Measurements from ENCODE around the gene ZMIZ1. TPM values are rescaled to one million over a fixed set of nuclear protein-coding genes. Genes with fewer than 3 reads are reported as not detected.

The ZMIZ1 gene
- total RNA-seq, 2 donors from 2014 or later: 30.0 to 34.0 TPM

DNA sequence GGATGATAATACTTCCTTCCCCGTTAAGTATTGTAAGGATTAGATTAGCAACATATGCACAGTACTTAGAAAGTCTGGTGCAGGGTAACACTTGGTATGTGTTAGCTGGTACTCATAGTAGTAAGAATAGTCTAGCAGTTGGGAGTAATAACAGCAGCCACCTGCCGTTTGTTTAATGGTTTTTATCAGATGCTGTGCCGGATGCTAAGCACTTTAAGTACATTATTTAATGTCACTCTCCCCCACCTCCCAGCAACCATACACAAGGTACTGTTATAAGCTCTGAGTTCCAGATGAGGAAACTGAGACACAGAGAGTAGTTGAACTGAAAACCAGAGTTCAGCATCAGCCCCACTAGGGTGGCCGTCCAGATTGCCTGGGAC is 60.1 kb downstream of the ZMIZ1 start:
- Mint-ChIP-seq H3K36me3 (ENCODE audit: low read depth) (peaks cover 4% of the 10 kb centered on the region), H3K4me3 (no peak overlapping the region), H3K27me3 (no peaks in the 10 kb centered on the region), H3K27ac (no peak overlapping the region), H3K4me1 (peaks cover 36% of the 10 kb centered on the region)
- ATAC-seq: no peak
- DNase-seq: no peak
- H3K9me3 ChIP-seq (ENCODE audit: control insufficient read depth, low read length, poor library complexity, severe bottlenecking): no peaks in the 10 kb centered on the region

DNA sequence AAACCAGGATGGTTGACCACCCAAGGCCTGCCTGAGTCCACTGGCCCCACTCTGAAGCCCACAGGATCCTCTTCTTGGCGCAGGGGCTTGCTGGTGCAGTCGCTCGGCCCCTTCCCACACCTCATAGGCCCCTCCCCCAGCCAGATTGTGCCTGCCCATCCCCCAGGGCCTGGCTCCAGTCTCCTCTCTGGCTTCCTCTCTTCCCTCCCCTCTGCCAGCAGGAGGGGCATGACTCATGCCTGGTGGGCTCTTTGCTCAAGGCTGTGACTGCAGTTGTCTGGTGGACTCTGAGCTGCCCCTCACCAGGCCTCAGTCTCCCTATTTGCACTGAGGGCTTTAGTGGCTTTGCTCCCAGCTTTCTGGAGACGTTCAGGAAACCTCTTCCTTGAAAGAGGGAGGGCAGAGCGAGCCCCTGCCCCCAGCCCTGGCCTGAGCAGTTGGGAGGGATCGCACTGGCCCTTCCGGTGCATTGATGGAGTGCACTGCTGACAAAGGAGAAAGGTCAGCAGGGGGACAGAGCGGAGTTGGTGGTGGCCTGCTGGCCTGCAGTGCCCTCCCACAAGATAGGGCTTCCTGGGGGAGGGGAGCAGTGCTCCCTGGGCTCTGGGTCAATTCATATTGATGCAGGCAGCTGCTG is 60.7 kb downstream of the ZMIZ1 start:
- DNase-seq (no peak), ATAC-seq (no peak)
- Mint-ChIP-seq H3K4me3 (no peak overlapping the region), H3K27me3 (no peaks in the 10 kb centered on the region), H3K27ac (peak overlapping the region; percentile 68), H3K36me3 (ENCODE audit: low read depth) (peaks cover 4% of the 10 kb centered on the region), H3K4me1 (peaks cover 34% of the 10 kb centered on the region)
- H3K9me3 ChIP-seq (ENCODE audit: control insufficient read depth, low read length, poor library complexity, severe bottlenecking): no peaks in the 10 kb centered on the region

DNA sequence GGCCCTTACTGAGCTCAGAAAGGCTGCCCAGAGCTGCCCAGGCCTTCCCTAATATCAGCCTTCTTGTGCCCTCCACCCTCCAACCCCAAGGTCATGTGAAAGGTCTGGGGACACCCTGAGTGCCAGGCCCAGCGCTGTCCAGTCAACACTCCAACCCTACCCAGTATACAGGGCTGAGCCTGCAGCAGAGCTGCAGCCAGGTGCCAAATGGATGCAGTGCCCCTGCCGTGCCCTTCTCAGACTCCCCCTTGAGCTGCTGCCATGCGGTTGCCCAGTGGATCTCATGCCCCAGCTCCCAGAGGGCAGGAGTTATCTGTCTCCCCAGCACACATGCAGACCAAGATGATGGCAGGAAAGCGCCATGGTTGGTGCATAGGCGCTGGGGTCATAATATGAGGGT is 61.5 kb downstream of the ZMIZ1 start:
- no peak for DNase-seq
- Mint-ChIP-seq H3K27ac (peak overlapping the region; percentile 68), H3K4me1 (peaks cover 29% of the 10 kb centered on the region)

DNA sequence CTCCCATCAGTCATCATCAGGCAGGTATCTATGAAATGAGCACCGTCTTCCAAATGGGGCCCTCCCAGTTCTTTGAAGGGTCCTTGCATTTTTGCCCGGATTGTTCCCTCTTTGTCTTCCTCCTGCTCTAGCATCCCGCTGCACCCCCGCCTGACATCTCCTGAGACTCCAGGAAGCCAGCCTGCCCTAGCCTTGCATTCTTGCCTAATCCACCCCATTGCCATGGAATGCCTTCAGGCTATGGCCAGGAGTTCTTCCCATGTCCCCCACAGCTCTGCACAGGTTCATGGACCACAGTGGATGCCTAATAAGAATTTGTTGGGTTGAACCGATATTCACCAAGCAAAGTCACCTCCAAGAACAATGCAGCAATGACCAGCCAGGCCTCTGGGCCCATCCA is 62.1 kb downstream of the ZMIZ1 start:
- Mint-ChIP-seq H3K4me3 (no peak overlapping the region), H3K27me3 (no peaks in the 10 kb centered on the region), H3K4me1 (peaks cover 31% of the 10 kb centered on the region), H3K36me3 (ENCODE audit: low read depth) (peaks cover 4% of the 10 kb centered on the region), H3K27ac (peak overlapping the region; percentile 68)
- H3K9me3 ChIP-seq (ENCODE audit: control insufficient read depth, low read length, poor library complexity, severe bottlenecking): no peaks in the 10 kb centered on the region
- DNase-seq (no peak), ATAC-seq (no peak)

More for the DNA sequence above, 61.5 kb downstream of the ZMIZ1 start:
- no peak overlapping the region for H3K4me3 Mint-ChIP-seq
- H3K9me3 ChIP-seq (ENCODE audit: control insufficient read depth, low read length, poor library complexity, severe bottlenecking): no peaks in the 10 kb centered on the region
- no peaks in the 10 kb centered on the region for H3K27me3 Mint-ChIP-seq
- ATAC-seq: no peak
- peaks cover 4% of the 10 kb centered on the region for H3K36me3 Mint-ChIP-seq (ENCODE audit: low read depth)

DNA sequence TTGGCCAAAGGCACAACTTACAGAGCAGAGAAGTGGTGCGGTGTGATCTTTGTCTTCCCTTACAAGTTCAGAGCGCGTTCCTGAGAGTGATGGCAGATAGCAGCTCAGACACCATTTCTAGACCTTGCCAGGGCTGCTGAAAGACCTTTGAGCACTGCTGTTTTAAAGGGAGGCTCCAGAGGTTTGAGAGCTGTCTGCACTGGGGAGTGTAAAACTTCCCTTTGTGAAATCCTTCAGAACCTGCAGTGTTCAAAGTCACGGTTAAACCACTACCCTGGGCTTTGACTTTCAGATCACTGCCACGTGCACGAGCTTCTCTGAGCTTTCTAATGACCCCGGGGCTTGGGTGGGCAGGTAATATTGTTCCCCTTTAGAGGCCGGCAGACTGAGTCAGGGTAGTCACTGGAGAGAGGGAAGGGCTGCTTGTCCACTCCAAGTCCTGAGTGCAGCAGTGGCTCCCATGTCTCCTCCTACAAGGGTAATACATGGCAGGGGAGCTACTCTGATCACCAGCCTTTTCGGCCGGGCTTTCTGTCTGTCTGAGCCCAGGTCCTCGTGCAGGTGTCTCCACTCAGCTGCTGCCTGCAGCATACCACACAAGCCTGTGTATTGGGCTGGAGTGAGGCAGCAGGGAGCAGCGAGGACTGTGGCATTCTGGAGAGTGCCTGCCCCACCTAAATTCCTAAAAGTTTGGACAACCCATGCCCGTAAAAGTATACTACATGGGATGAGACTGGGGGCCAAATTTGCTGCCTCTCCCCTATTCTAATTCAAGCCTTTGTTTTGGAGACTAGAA is 63.3 kb downstream of the ZMIZ1 start:
- ATAC-seq: no peak
- DNase-seq: no peak
- H3K4me3 Mint-ChIP-seq: no peak overlapping the region
- peaks cover 37% of the 10 kb centered on the region for H3K4me1 Mint-ChIP-seq
- peaks cover 4% of the 10 kb centered on the region for H3K36me3 Mint-ChIP-seq (ENCODE audit: low read depth)
- no peaks in the 10 kb centered on the region for H3K27me3 Mint-ChIP-seq
- H3K27ac Mint-ChIP-seq: peak overlapping the region; percentile 68
- H3K9me3 ChIP-seq (ENCODE audit: control insufficient read depth, low read length, poor library complexity, severe bottlenecking): no peaks in the 10 kb centered on the region

DNA sequence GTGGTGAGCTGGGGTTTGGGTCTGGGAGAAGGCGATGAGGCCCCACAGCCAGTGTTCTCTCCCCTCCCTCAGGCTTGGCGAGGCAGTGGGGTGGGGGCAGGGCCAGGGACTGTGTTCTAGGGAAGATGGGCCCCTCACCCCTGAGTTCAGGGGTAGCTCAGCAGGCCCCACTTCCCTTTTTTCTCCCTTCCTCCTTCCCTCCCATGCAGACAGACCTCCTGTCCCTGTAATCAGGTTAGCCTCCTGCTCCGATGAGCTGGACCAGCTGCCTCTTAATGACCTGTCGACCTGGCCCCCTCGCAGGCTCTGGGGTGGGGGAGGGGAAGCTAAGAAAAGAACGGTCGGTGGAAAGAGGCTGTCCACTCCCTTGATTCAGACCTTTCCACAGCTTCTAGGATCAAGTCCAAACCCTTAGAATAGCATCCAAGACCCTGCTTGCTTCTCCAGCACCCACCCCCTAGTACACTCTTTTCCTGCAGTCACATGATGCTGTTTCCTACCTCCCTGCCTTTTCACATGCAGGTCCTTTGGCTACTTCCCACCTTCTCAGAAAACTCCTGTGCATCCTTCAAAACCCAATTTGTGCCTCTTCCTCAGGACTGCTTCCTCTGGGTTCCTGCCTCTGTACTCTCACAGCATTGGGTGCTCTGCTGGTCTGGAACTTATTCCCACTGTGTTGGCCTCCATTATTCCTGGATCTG is 64.1 kb downstream of the ZMIZ1 start:
- Mint-ChIP-seq H3K36me3 (ENCODE audit: low read depth) (peaks cover 4% of the 10 kb centered on the region), H3K27ac (peak overlapping the region; percentile 62), H3K27me3 (no peaks in the 10 kb centered on the region), H3K4me3 (no peak overlapping the region), H3K4me1 (peaks cover 41% of the 10 kb centered on the region)
- no peak for ATAC-seq
- no peak for DNase-seq
- H3K9me3 ChIP-seq (ENCODE audit: control insufficient read depth, low read length, poor library complexity, severe bottlenecking): no peaks in the 10 kb centered on the region

DNA sequence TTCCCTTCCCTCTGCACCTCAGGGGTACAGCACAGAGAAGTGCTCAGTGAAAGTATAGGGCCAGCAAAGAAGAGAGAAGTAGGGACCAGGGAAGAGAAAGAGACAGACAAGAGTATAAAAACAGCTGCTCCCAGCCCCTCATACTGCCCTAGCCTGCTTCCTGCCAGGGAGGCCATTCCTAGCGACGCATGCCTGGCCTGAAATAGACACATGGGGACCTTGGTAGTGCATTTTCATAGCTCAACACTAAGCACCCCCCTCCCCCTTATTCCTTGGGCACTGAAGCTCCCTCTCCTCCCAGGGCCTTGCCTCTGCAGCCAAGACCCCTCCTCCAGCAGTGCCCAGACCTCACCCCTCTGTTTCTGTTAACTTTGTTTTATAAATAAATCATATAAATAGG is 64.7 kb downstream of the ZMIZ1 start:
- ATAC-seq (no peak), DNase-seq (no peak)
- Mint-ChIP-seq H3K27ac (peak overlapping the region; percentile 62), H3K36me3 (ENCODE audit: low read depth) (peaks cover 4% of the 10 kb centered on the region), H3K4me3 (no peak overlapping the region), H3K27me3 (no peaks in the 10 kb centered on the region), H3K4me1 (peaks cover 42% of the 10 kb centered on the region)
- no peaks in the 10 kb centered on the region for H3K9me3 ChIP-seq (ENCODE audit: control insufficient read depth, low read length, poor library complexity, severe bottlenecking)

DNA sequence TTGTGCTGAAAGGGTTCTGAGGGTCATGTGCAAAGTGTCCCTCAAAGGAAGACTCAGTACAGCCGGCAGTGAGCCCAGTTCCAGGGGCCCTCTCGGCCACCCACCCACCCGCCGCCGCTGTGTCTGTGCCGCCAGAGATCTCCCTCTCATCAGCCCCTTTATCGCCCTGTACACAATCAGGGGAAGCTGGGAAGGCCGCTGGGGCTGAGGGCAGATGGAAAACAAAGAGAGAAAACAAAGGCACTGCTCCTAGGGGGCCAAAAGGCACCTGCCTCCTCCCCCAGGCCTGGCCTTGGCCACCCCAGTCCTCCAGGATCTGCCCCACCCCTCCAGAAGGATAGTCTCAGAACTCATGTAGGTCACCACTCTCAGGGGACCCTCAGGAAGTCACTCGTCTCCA is 67.0 kb downstream of the ZMIZ1 start:
- H3K9me3 ChIP-seq (ENCODE audit: control insufficient read depth, low read length, poor library complexity, severe bottlenecking): no peaks in the 10 kb centered on the region
- DNase-seq (no peak), ATAC-seq (no peak)
- no peaks in the 10 kb centered on the region for H3K27me3 Mint-ChIP-seq
- peaks cover 8% of the 10 kb centered on the region for H3K36me3 Mint-ChIP-seq (ENCODE audit: low read depth)
- no peak overlapping the region for H3K4me3 Mint-ChIP-seq
- H3K27ac Mint-ChIP-seq: peak overlapping the region; percentile 88
- H3K4me1 Mint-ChIP-seq: peaks cover 41% of the 10 kb centered on the region

DNA sequence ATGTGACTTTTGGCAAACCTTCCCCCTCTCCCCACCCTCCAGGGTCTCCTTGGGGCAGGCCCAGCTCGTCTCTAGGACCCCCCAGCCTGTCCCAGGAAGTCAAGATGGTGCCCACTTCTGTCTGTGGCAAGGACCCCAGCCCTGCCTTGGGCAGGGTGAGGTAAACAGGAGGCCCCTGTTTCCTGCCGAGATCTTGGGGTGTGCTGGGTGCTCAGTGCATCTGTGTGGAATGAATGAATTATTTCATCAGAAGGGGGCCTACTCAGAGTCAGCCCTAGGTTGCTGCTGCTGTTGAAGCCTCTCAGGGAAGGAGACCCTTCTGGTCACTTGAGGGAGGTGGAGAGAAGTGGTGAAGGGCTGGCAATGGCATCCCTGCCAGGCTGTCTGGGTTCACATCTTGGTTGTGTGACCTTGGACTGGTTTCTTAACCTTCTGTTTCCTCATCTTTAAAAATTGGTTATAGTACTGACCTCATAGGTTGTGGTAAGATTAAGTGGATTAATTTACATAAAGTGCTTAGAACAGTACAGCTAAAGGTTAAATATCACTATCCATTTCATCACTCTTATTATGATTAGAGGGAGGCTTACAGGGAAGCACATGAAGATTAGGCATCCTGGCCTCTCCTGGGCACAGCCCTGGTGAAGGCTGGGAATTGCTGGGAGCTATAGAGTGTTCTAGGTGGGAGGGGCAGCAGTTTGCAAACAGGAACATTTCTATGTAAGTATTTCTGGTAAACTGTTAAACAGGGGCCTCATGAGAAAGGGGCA is 67.7 kb downstream of the ZMIZ1 start:
- no peak for DNase-seq
- no peaks in the 10 kb centered on the region for H3K27me3 Mint-ChIP-seq
- peak; percentile 22 for ATAC-seq
- peaks cover 39% of the 10 kb centered on the region for H3K4me1 Mint-ChIP-seq
- H3K27ac Mint-ChIP-seq: peak overlapping the region; percentile 88
- H3K4me3 Mint-ChIP-seq: peak overlapping the region; percentile 81
- peaks cover 8% of the 10 kb centered on the region for H3K36me3 Mint-ChIP-seq (ENCODE audit: low read depth)
- H3K9me3 ChIP-seq (ENCODE audit: control insufficient read depth, low read length, poor library complexity, severe bottlenecking): no peaks in the 10 kb centered on the region

DNA sequence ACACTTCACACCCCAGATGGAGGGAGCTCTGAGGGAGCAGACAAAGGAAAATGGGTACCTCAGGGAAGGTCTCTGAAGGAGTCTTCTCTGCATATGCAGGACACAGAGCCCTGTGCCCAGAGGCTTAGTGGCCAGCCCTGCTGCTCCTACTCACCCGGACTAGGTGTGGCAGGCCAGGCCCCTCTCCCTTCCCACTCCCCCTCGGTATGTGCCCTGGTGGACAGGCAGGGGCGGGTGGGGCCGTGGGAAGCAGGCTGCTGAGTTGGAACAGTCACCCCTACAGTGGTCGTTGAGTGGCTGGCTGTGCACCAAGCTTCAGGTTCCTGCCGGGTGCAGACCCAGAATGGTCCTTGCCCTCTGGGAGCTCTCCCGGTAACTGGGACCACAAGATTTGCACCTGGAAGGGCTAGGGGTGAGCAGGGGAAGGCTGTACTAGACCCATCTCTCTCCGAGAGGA is 68.6 kb downstream of the ZMIZ1 start:
- DNase-seq (no peak), ATAC-seq (no peak)
- Mint-ChIP-seq H3K27me3 (no peaks in the 10 kb centered on the region), H3K4me3 (peak overlapping the region; percentile 76), H3K36me3 (ENCODE audit: low read depth) (peaks cover 15% of the 10 kb centered on the region), H3K27ac (peak overlapping the region; percentile 88), H3K4me1 (peaks cover 43% of the 10 kb centered on the region)
- H3K9me3 ChIP-seq (ENCODE audit: control insufficient read depth, low read length, poor library complexity, severe bottlenecking): no peaks in the 10 kb centered on the region

DNA sequence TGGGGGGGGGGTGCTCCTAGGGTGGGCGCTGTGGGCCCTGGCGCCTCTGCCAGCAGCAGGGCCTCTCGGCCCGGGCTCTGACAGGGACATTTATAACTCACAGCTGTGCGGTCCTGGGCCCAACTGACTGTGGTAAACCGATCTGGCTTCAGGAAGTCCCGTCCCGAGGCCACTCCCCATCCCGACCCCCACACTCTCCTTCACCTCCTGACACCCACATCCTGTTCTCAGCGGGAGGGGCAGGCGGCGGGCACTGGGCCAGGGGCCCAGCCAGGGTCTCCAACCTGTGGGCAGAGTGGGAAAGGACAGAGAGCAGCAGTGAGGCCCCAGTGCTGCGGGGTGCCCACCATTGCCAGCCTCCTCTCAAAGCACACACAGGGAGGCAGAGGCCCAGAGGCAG is 69.1 kb downstream of the ZMIZ1 start:
- no peaks in the 10 kb centered on the region for H3K9me3 ChIP-seq (ENCODE audit: control insufficient read depth, low read length, poor library complexity, severe bottlenecking)
- H3K4me1 Mint-ChIP-seq: peaks cover 46% of the 10 kb centered on the region
- ATAC-seq (peak; percentile 71), DNase-seq (no peak)
- peak overlapping the region; percentile 88 for H3K27ac Mint-ChIP-seq
- no peaks in the 10 kb centered on the region for H3K27me3 Mint-ChIP-seq
- H3K36me3 Mint-ChIP-seq (ENCODE audit: low read depth): peaks cover 15% of the 10 kb centered on the region
- peak overlapping the region; percentile 76 for H3K4me3 Mint-ChIP-seq

DNA sequence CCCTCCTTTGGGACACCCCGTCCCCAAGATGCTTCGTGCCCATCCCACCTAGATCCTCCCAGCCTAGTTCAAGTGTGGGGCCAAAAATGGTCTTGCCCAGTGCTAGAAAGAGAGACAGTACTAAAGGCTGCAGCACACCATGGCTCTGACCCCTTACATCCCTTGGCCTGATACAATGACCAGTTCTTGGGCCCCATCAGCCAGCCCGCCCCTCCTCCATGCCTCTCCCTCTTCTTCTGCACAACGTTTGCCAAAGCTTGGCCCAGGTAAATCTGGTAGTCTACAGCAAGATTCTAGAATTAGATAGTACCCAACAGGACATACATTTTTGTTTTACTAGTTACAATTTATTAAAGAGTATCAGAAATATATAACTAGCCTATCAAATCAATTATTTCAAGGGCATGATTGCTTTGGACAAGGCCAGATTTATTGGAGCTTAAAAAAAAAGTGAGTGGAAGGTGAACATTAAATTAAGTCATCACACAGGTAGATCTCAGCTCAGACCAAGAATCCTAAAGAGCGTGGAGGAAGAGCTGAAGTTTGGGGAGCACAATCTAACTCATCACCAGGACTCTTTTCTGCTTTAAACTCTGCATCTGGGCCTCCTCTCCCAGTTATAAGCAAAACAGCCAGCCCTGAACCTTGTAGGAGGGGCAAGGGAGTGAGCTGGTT is 69.8 kb downstream of the ZMIZ1 start:
- H3K36me3 Mint-ChIP-seq (ENCODE audit: low read depth): peaks cover 12% of the 10 kb centered on the region
- H3K27me3 Mint-ChIP-seq: no peaks in the 10 kb centered on the region
- DNase-seq: no peak
- peaks cover 43% of the 10 kb centered on the region for H3K4me1 Mint-ChIP-seq
- H3K9me3 ChIP-seq (ENCODE audit: control insufficient read depth, low read length, poor library complexity, severe bottlenecking): no peaks in the 10 kb centered on the region
- H3K4me3 Mint-ChIP-seq: peak overlapping the region; percentile 76
- no peak for ATAC-seq
- peak overlapping the region; percentile 88 for H3K27ac Mint-ChIP-seq

Data from T-helper 17 cell (primary cell).